ENCODE measurements around the gene MAML3. TPM values are rescaled to one million over a fixed set of nuclear protein-coding genes. Genes with fewer than 3 reads are reported as not detected.

MAML3 gene
- polyA plus RNA-seq, 12 donors, result 3.9 to 17.0 (median 4.6) TPM; not detected in 1

DNA sequence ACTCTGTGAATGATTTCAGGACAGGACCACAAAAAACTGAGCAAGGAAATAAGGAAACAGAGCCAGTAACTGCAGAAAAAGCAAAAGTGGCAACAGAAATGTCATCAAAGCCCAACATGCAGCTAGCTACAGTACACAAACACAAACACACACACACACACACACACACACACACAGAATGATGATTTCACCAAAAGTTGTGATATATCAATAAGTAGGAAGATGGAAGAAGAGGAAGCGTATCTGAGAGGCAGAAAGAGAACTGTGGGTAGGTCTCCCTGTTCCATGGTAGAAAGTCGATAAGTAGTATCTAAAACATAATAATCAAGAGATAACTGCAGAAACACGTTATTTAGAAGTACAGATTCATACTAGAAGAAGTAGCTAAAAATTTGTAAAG lies 340.1 kb downstream of the MAML3 start:
- no peak for DNase-seq

DNA sequence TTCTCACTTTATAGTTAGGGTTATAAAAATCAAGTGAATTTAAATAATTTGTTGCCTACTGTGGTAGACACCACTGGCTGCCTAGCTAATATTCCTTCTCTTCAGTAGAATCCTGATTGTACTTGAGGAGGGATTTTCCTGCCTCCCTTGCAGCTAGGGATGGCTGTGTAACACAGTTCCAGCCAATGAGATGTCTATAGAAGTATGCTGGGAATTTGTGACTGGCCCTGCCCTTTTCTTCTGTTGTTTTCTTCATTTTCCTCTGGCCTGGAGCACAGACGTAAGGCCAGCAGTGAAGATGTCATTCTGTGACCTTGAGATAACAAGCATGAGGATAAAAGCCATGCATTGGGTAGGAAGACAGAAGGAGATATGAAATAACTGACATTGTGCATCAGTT lies 343.3 kb downstream of the MAML3 start:
- DNase-seq, result no peak

DNA sequence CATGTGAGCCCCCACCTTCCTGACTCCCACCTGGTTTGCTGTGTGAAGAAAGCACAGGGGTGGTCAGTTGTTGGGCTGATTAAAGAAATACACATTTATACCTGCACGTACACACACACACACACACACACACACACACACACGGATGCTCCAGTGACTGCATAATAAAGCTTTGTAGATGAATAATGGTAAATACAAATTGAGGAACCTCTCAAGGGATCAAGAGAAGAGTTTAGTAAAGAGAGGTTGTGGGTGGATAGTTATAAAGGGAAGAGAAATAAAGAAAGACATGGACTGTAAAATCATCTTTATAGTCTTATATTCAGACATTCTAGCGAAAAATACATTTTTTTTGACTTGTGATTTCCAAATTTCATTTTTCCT lies 344.2 kb downstream of the MAML3 start:
- DNase-seq, result no peak

DNA sequence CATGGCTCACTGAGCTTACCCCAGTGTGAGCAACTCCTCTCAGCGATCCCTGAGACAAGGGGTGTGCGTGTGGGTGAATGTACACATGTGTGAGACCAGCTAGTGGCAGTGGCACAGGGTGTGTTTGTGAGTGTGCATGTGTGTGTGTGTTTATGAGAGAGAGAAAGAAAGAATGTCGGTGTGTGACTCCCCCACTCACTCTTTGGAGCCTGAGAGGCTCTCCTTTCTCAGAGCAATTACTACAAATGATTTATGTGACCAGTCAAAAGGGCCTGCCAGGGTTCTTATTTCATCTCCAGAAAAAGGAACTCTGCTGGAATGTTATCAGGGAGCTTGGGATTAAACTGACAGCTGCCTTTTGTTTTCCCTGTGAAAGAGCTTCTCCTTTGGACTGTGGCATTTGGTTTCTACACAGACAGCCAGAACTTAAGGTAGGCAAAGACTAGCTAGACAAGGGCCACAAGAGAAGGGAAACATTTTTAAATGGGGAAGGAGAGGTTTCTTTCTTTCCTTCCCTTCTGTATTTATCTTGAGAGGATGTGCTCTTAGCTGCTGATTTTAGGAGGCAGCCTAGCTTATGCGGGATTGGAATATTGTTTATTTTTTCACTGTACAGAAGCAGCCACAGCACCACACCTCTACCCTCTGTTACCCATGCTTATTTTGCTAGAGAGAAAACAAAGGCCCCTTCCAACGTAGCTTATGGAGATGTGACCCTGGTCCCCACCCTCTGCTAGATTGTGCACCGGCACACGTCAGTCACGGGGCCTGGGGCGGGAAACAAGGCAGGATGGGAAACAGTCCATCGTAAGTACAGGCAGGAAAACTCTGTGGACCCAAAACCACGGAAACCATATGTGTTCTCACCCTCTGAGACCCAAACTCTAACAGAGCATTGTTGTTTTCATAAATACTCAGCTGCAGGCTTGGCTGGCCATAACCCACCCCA lies 344.9 kb downstream of the MAML3 start:
- DNase-seq, result no peak

DNA sequence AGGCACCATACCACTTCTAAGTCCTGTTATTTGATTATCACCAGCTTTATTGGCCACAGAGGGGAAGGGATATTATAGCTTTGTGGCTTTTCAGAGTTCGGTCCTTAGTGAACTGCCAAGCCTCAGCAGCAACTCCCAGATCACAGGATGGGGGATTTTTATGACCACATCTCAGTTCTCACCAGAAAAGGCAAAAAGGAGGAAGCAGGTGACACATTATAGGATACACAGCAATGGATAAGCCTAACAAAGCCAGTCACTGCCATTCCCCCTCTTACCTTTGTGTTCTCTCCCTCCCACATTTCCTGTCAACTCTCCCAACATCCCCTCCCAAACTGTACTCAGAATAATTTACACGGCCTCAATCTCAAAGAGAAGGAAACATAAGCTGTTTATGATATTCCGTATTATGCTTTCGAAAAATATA lies 345.6 kb downstream of the MAML3 start:
- no peak for DNase-seq

DNA sequence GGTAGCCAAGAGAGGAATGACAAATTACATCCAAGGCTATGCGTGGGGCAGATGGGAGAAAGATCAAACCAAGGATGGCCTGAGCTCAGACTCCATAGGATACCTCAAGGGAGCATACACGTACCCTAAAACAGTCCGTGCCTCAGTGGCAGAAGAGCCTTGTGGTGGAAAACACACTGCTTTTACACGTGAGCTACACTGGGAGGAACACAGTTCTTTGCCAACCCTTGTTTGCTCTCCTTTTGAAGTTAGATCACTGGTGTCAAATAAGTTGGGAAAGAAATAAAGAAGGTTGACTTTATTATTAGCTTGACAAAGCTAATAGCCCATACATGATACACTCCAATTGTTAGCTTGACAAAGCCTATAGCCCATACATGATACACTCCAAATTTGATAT lies 346.5 kb downstream of the MAML3 start:
- DNase-seq, result no peak

DNA sequence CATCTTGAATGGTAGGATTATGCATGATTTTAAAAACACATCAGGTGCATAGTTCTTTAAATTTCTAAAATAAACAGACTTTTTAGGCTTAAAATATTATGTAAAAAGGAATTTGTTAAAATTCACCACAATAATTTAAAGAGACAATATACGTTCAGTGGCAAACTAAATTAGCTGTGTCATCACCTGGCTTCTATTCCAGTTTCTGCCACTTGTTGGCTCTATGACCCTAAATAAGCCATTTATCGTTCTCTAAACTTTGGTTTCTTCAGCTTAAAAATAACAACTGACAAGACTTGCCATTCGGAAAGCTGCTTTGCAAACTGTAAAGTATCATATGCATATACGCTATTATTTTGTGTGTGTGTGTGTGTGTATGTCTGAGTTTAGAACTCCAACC lies 347.1 kb downstream of the MAML3 start:
- no peak for DNase-seq

DNA sequence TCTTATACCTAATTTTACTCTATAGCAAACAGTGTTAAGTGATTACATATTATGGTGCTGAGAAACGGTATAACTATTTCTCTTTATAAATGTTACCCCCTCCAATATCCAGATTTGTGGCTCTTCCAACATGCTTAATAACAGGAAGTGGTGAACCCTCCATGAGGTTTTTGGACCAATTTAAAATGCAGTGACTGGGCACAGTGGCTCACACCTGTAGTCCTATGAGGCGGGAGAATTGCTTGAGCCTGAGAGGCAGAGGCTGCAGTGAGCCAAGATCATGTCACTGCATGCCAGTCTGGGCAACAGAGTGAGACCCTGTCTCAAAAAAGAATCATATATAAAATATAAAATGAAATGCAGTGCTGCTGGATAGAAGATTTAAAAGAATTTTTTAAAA lies 351.1 kb downstream of the MAML3 start:
- DNase-seq, result no peak

DNA sequence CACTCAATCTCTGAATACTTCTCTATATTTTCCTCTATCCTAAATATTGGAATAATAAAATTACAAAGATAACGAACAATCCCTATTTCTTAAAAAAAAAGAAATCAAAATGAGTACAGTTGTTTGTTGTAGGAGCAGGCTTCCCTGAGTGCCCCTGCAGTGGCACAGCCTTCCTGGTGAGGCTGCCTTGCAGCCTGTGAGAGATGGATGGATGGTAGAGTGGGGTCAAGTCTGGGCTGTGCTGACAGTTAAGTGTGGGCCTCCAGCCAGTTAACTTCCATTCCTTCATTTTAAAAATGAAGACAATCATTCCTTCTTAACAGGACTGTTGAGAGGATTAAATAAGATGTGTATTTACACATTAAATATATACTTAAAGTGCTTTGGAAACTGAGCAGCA lies 351.5 kb downstream of the MAML3 start:
- no peak for DNase-seq

DNA sequence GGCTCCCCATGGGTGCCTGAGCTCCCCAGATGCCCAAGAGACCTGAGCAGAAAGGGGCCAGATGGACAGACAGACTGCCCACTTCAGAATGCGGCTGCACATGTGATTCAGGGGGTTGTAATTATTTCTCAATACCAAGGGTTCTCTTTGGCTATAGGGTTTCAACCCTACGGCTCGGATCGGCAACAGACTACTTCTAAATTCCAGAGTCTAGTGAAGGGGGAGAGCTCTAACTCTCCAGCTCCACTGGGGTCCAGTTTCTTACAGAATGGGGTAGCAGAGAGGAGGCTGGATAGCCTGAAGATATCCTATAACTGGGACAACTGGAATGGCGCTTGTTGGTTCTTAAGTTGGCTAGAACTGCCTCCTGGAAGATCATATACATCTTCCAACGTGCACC lies 352.1 kb downstream of the MAML3 start:
- DNase-seq, result no peak

DNA sequence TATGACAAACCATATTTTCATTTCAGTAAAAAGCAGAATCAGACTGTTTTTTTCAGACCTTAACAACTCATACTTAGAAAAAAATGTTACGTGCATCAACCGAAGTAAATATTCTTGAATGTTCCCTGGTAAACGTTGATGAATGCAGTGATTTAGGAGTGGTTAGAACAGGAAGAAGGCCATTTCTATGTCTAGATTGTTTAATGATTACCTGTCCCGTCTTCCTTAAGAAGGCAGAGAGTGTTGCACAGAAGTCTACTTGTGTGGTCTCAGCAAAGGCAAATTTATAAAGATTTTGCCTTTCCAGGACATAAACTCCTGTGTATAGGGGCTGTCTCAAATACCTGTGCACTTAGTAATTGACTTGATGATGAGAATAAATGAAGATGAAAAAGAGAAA lies 353.9 kb downstream of the MAML3 start:
- no peak for DNase-seq

DNA sequence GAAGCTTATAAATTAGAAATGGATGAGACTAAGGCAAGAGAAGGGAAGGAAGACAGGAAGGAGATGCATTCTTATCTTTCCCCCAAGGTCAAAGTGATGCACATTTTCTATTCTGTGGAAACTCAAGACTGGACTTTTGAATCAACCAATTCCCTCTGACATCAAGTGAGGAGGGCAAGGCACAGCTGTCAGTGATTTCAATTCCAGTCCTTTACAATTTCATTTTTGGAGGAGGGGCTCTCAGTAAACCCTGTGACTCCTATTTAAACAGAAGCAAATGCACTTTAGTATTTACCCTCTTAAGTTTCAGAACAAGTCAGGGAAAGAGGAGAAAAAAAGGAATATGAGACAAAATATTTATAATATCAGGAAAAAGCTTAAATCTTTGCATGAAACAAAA lies 354.4 kb downstream of the MAML3 start:
- no peak for DNase-seq

DNA sequence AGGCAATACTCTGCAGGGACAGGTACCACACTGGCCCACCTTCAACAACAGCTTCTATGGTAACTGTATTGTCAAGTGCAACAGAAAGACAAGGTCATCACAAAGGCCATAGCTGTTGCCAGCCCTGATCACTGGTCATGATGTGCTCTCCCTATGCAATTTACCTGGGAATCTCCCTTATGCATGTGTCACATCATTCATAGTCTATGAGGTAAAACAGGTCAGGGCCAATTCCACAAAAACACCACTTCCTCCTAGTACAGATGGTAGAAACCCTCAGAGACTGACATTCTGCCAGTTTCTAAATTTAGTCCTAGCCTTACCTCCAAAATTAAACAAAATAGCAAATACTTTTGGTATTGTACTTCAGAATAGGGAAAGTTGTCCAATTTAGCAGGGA lies 355.5 kb downstream of the MAML3 start:
- no peak for DNase-seq

DNA sequence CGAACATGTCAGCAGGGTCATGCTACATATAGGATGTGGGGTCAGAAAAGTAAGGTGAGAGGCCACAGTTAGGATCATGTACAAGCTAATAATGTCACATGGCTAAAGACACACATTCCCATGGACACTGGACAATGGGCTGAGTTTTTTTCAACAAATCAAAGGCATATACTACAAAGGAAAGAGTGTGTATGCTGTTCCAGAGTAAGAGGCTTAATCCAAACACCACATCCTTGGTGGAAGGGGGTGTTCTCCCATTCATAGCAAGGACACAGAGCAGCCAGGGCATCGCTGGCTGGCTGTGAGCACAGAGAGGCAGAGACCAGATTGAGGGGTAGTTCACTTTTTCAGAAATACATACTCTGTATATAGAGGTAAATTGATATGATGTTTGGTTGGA lies 356.7 kb downstream of the MAML3 start:
- DNase-seq, result no peak

DNA sequence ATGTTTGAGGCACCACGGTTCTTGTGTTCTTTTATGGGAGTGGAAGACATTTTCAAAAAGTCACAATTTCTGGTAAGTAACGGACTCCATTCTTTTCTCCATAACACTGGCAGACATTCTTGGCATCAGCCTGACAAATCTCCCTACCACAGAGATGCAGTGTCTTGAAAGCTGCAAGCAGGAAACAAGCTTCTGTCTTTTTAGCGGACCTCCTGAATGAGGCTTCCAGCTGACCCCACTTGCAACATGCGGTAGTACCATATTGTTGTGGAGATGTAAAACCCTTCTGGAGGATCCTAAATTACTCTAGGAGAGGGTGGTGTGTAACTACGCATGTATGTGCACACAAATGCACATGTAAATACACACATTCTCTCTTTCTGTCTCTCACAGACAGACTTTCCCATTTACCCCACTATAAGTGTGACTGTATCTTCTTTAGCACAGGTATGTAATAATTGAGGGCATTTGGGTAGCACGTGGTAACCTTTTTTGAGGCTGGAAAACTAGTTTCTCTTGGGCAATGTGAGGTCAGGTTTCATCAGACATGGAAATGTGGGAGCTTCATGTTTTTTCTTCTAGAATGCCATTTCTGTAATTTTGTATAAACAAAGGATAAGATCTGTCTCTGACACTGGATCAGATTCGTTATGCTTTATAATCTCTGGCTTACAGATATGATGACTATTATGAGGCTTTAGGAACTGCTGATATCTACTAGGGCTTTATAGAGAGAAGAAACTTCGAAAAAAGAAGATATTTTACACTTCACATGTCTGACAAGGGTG lies 358.3 kb downstream of the MAML3 start:
- DNase-seq, result no peak

DNA sequence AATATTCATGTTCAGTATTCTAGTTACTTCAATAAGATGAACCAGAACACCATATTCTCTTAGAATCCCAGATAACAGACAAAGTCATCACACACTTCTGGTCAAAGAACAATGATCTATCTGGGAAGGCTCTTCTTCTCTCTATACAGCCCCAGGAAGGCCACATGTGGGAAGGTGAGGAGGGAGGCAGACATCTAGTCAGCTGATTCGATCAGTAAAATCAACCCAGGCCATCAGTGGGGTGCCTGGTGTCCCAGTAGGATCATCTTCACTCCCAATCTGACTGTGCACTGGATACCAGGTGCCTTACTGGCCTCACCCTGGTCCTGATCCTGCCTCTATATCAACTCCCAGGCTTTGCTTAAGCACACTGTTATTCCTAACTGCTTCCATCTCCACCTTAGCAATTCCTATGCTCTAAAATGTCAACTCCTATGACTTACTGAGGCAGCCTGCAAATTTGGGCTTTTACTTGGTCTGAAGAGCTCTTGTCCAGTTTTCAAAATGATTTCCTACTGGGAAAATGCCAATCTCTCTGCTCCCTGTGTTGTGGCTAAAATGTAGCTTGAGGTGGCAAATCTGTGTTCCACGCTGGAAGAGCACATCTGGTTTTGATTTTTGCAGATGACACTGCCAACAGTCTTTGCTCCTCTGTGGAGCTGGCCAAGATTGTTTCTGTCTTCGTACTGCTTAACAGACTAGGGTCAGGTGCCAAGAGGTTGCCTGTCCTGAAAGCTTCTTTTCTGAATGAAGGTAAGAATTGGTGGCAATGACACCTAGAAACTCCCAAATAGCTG lies 359.6 kb downstream of the MAML3 start:
- DNase-seq, result peak; percentile 38

DNA sequence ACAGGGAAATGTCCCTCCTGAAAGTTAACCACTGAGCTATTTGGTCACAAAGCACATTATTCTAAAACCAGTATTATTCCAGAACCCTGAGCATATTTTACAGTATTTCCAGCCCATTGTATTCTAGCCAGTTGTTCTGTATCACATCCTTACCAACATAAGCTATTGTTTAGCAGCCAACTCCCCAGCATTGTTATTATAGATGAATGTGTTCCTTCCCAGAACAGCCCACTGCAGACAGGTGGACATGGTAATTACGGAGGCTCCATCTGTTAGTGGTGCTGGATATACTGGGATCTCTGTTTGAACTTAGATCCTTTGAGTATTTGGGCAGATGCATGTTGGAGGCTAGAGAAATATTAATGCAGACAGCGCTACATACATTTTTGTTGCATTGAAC lies 362.3 kb downstream of the MAML3 start:
- no peak for DNase-seq

DNA sequence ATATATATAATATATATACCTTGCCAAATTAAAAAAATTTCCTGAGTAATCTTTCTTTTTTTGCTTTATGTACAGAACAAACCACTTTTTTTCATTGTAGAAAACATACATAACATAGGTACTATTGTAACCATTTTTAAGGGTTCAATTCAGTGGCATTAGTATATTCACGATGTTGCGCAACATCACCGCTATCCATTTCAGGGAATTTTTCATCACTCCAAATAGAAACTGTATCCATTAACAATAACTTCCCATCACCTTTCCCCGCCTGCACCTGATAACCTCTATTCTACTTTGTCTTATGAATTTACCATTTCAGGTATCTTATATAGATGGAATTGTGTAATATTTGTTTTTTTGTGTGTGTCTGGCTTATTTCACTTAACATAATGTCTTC lies 363.7 kb downstream of the MAML3 start:
- DNase-seq, result no peak

DNA sequence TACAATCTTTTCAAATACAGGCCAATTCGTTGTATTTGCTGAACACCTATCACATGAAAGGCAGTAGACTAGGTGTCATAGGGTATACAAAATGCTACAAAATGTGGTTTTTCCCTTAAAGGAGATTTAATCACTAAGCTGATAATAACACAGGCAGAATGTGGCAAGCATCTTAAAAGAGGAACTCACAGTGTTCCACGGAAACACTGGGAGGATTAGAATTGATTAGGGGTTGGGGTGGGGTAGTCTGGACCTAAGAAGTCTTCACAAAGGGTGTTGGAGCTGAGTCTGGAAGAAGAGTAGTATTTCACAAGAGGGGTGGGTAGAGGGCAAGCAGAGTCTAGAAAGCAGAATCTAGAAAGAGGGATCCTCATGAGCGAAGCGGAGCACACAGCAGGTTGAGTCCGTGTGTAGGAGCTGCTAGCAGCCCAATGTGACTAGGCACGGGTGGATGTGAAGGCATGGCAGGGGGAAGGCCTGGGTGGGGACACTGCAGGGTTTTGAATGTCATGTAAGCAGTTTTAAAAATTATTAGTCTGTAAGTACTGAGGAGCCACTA lies 364.8 kb downstream of the MAML3 start:
- DNase-seq, result no peak

DNA sequence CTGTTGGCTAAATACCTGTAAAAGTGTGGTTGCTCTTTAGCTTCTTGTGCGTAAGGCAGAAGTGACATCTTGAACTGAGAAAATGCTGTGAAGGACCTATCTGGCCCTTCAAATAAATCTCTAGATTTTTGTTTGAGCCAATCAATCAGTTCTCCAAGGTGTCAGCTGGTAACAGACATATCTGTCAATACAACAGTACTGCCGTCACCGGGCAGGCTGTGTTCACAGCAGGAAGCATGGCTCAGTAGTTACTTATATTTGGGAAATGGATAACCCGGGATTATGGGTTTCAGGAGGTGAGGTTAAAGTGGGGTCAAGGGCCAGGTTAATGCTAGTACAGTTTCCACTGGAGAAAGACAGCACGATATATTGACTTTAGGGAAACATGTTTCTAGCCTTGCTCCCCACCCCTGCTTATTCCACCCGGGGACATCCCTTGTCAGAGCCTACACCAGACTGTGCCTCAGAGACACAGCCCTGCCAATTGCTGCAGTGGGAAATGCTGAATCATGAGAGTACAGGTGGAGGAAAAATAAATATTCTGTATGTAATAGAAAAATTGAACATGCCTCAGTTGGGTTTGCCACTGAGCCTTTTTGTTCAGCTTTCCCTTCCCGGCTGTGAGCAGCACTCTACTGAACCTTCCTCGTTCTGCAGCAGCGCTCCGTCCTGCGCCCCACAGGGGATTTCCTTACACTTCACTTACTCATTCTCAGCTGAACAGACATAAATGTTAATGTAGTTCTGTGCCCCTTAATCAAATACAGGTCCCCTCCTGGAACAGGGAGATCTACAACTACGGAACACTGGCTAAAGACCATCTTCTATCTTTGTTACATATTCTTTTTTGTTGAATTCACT lies 367.3 kb downstream of the MAML3 start:
- DNase-seq, result no peak

DNA sequence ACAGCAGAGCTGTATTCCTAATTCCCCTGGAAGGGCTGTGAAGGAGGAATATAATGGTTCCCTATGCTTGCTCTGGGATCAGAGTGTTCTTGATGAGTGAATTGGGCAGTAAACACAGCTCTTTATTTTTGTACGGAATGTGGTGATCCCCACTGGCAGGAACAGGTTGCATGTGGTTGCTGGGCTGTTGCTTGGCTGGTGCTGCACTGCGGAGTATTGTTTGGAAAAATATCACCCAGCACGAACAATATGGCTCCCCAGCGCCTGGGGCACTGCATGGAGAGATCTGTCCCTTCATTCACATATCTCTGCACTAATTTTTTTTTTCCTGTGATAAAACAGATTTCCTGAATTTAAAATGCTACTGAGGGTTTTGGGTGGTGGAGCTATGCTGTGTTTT lies 368.6 kb downstream of the MAML3 start:
- DNase-seq, result no peak

All from muscle of arm (tissue), 12 donors.